GM21528 (cell line): ENCODE measurements around the gene C6orf15.

Source experiments
- ATAC-seq: cut with Tn5 transposase; IDR thresholded peaks from one replicate; pipeline ENCODE4 v1.9.1; 2021; ENCODE audit warnings: mild to moderate bottlenecking, moderate library complexity; ENCODE audit not compliant: unreplicated experiment, low FRiP score

C6orf15 gene

DNA sequence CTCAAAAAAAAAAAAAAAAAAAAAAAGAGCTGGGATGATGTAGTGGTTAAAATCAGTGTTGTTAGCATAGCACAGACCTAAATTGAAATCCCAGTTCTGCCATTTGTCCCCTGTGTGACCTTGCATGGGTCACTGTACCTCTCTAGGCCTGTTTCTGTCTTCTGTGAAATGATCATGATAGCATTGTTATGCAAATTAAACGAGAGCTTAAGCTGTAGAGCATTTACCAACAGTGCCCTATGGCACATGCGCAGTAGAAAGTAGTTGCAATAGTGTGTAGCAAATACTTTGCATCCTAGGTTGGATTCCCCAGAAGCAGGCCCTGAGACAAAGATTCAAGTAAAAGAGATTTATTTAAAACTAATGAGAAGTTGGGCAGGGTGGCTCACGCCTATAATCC lies 19.2 kb upstream of the C6orf15 start:
- no peak for ATAC-seq

DNA sequence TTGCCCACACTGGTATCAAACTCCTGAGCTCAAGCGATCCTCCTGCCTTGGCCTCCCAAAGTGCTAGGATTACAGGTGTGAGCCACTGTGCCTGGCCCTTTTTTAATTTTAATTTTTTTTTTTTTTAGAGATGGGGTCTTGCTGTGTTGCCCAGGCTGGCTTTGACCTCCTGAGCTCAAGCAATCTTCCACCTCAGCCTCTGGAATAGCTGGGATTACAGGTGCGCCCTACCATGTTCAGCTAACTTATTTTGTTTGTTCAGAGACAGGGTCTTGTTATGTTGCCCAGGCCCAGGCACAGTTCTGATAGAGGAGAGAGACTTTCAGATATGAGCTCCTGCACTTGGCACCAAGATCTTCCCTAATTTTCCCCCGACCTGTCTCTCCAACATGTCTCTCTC lies 18.4 kb upstream of the C6orf15 start:
- no peak for ATAC-seq

DNA sequence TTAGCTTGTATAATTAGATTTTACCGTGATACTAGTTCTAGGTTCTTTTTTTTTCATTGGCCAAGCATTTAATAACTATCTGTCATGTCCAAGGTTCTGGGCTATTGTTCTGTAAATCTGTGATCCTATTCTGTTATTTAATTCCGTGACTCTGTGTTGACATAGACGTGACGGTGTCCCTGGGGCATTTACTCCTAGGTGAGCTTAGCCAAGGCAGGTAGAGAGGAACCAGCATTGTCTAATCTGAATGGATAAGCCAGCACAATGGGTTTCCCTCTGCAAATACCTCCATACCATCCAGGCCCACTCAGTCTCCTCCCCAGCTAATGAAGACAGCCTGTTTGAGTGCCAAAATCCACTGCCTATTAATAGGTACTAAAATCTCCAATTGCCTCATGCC lies 16.8 kb upstream of the C6orf15 start:
- no peak for ATAC-seq

DNA sequence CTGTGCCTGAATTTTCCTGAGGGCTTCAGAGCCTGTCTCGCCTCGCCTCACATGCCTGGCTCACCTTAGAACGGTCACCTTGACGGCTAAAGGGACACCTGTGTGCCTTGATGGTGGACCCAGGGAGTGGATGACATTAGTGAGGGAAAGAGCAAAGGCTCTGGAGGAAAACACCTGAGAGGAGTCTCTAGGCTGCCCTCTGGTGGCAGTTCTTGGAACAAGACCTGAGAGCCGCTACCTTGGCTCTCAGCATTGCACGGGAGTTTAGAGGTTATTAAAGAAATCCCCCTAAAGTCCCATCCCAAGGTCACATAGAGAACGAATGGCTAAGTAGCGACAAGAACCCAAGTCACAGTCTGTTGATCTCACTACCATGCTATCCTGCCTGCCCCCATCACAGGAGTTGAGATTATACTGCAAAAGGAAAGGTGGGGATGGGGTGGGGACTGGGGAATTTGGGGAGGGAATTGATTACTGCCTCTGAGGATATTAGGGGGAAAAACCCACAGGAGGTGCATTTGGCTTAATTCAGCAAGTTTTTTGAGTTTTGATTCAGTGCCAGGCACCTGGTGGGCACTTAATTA lies 15.8 kb upstream of the C6orf15 start:
- no peak for ATAC-seq

DNA sequence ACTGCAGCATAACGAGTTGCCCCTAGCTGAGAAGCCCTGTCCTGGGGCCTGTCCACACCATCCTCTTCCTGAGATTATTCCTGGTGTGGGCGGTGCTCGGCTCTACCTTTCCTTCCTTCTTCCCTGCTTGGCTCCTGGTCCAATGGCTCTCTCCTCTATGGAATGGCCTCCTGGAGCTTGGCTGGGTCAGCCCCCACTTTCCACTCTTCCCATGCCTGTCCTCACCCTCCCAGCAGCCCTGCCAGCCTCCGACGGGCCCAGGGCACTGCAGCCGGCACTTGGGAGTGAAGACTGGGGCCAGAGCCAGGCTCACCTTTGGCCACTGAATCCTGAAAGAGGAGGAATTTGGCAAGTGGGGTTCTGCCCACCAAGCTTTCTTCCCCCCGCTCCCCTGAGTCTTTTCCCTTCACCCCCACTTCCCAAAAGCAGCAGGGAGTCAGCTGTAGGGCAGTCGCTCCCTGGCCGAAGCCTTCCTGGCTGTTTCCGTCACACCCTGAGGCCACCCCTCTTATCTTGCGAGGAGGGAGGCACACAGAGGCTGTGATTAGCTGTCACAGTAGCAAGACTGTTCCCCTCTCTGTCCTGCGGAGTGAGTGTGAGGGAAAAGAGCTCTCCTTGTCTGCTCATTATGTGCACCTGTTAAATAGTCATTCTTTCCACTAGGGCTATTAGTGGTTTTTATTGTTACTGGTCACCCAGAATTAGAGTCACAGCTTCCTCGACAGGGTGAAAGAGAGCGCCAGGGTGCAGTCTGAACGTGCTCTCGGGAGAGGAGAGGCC lies 14.2 kb upstream of the C6orf15 start:
- no peak for ATAC-seq

DNA sequence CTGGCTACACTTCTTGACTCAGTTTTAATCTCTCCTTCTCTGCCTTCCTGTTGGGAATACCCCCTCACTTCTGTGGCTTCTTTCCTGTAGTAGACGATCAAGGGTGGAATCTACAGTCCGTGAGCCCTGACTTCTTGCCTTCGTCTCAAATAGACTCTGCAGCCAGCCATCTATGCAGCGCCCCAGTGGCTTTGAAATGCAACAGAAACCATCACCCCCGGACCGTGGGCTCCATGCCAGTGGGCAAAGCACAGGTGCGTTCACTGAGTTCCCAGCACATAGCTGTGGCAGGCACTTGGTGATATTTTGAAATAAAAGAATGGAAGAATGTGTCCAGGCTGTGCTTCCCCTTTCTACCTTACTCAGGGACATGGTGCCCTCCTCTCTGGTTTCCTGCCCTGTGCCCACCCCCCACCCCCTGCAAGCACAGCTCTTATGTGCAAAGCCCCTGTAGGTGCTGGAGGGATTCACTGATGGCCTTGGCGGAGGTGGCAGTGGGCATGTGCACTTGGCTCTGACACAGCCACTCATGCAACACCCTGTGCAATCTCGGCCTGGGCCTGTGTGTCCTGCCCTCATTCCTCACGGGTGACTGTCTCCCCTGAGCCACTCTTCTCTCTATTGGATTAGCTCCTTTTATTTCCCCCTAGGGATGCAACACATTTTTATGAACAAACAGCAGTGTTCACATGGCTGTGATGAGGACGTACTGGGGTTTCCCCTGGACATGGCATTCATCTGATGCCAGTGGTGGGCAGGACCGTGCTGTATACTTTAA lies 13.4 kb upstream of the C6orf15 start:
- ATAC-seq = no peak

DNA sequence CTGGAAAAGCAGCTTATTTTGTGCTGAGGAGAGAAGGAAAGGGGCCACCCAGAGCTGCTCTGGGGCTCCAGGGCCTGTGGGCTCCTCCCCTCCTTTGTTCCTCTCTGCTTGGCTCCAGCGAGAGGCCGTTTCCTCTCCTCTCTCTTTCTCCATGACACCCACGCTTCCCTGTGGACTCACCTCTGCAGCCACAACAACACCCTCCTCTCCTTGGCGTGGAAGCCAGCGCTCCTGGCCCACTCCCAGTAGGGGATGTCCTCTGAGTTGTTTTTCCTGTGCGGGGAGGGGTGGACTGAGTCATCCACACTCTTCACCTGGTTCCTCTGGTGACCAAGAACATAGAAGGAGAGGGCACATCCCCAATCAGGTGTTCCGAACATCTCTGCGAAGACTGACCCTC lies 12.8 kb upstream of the C6orf15 start:
- no peak for ATAC-seq

DNA sequence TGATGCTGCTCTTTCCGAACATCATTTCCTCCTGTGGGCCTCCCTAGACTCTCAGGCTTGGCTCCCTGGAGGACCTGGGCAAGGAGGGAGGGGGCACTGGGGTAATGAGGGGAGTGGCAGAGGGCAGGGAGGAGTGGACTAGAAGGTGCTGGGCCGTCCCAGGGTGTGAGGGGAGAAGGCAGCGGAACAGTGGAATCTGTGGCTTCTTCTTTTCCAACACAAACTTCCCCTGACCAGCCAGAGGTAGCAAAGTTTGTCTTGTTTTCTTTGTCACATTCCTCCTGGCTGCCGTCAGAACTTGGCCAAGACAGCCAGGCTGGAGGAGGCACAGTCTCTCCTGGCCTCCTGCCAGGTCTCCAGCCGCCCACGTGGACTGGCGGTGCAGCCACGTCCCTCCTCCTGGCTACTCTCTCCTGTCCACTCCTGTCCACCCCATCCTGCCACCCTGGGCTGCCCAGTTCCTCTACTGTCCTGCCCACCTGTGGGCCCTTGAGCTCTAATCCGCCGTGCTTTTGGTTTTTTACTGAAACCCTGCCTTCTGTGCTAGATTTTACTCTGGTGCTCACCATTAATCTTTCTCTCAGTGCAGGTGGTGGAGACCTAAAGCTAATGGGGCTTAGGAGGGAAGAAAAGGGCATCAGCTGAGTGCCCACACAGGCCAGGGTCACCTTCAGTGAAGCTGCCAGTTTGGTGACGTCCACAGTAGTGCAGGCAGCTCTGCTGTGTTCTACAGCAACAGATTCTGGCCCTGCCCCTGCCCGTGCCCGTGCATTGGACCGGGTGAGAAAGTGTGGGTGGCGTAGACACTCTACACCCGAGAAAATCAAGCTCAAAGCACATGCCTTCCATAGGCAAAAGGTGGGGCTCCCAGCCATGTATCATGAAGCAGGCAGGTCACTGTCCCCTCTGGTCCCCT lies 10.7 kb upstream of the C6orf15 start:
- no peak for ATAC-seq

DNA sequence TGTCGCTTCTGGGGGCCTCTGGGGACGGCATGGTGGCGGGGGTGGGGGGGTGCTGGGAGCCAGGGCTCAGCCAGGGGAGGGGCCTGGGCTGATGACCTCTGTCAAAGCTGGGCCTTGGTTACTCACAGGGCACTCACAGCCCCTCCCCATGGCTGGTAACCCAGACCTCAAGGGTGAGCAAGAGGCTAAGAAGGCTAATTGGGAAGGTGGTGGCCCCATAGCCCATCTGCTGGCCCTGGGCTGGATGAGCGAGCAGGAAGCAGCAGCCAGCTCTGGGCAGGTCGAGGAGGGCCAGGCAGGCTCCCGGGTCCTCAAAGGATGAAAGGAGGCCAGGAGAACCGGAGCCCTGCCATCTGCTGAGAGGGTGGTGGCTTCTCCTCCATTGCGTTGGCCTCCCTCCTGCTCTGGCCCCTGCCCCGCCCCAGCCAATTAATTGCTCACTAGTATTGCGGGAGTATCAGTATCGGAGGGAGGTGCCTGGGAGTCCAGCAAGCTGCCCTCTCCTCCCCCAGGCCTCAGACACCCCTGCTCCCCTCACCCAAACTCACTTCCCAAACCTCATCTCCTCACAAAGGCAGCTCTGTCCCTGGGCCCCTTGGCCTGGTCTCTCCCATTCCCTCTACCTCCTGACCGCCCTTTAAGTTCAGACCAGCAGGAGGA lies 8.9 kb upstream of the C6orf15 start:
- ATAC-seq = no peak

DNA sequence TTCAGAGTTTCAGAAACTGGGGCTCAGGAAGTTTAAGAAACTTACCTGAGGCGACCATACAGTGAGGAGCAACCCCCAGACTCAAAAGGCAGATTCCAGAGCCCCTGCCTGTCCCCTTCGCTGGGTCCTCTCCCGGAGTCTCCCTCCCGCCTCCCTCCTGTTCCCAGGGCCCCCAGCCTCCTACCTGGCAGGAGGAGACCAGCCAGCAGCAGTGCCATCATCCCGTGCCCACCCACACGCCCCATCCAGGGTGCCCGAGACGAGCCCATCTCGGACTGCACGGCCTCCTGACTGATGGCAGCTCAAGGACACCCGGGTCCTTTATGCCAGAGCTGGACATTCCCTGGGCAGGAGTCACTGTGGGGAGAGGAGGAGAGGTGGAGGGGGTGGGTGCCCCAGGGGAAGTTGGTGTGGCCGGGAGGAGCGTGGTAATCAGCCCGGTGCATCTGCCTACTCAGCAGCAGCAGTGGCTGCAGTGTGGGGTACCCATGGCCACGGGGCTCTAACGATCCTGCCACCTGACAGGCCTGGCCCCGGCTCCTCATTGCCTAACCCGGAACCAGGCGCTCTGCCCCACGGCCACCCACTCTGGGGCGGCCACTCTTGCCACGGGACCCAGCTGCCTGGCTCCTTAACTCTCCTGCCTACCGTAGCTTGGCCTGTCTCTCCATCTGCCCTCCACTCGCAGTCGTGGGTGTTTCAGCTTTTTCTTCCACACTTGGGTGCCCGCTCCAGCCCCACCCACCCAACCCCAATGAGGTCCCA lies 8.0 kb upstream of the C6orf15 start, which contains the start of gene CDSN:
TSS of gene CDSN (minus strand) at position 296 of the 765 bp plus-strand sequence. CDS start at position 269, 27 bp downstream.
- no peak for ATAC-seq

DNA sequence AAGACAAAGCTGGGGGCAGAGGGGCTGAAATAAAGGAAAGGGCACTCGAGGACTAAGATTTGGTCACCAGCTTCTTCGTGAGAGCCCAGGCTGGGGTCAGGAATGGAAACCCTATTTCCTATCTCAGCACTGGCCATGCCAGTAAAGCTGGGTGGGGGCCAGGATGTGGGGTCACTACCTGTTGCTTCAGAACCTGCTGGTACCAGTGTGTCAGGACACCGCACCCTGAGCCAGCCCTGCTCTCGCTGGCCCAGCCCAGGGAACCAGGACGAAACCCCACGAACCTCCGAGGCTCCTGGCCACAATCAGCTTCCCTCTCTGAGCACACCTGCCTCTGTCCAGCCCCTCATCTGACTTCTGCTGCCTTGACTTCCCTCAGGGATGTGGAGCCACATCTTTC lies 5.8 kb upstream of the C6orf15 start:
- ATAC-seq = no peak

DNA sequence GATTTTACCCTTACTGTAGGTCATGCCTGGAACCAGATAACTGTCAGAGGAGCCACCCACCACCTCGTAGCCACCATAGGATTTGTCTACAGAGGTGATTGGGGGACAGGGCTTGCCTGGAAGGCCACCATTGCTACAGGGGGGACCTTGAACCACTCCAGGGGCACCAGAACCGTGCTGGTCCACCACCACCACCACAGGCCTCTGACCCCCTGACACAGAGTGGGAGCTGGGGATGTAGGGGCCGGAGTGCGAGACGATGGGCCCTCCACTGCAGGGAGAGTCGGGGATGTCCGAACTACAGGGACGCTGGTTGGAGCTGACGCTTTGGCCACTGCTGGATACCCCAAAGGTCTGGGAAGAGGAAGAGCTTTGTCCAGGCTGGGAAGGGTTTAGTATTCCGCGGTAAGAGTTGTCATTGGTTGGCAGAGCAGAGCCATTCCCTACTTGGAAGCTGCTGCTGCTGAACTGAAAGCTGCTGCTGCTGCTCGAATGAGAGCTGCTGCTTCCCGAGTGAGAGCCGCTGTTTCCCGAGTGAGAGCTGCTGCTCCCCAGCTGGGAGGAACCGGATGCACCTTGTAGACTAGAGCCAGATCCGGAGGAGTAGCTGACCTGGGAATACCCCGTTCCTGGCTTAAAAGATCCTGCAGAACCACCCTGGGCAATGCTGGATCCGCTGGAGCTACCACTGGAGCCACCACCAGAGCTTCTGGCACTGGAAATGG lies 4.4 kb upstream of the C6orf15 start:
- no peak for ATAC-seq

DNA sequence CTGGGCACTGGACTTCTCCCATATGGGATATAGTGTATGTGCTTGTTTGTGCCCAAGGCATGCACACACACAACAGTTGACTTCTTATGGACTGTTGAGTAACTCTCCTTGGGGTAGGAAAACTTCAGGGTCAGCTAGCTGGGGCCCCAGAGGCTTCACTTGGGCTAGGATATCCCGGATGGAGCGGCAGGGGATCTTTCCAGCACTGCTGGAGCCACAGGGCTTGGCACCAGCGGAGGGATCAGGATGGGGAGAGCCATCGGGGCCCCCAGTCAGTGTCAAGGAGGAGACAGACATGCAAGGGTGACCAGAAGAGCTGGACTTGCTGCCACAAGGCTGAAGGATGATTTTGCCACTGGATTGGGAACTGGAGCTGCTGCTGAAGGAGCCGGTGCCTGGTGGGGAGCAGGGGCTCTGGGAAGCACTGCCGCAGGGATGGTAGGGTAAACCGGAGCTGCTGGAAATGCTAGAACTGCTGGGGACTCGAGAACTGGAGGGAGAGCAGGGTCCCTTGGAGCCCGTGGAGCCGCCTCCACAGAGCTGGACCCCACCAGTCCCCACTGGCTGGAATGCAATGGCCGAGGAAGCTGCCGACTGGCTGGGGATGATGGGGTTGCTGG lies 3.7 kb upstream of the C6orf15 start:
- no peak for ATAC-seq

DNA sequence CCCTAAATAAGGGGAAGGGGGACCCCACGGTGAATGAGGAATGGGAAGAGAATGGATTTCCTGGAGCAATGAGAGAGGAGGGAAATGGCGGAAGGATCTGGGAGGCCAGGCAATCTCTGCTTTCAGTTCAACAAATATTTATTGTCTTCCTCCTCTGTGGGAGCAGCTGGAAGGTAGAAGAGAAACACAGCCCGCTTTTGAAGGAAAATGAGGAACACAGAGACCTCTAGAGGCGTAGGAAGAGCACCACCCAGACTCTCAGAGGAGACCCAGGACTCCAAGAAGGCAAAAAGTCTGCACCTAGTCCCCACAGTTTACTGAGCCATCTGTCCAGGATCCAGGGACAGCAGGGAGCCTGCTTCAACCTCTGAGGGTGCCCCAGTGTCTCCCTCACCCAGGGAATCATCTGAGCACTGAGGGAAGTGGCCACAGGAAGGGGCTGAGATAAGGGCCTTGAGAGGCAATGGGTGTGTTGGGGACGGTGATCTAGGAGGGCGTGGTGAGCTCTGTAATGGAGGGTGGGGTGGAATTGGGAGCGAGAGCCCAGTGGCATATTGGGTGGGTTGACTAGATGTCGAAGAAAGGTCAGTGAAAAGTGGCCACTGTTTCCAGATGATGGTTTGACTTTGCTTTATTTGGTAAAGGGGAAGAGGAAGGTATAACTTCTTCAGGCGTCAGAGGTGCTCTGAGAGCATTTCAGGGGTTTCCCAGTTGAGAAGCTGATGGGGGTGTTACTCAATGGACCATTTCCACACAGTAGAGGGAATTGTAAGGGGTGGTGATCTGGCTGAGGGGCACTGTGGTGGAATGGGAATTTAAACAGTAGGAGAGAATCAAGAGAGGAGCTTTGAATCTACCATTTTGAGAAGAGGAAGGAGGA lies 2.8 kb upstream of the C6orf15 start:
- ATAC-seq = no peak

DNA sequence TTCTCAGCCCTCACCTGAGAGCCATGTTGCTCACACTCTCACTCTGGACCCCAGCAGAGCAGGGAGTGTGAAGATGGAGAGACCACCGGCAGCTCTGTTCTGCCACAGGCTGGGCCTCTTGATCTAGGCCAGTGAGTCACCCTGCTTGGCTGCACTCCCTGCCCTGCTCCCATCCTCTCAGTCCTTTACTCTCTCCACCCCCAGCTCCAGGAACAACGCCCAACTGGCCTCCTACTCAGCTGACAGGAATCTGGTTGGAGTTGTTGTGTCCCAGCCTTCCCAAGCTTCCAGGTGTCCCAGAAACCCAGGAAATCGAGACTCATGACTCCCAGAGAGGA lies 2.1 kb upstream of the C6orf15 start, which contains the start of gene PSORS1C1:
TSS of gene PSORS1C1 (plus strand) at position 260 of the 338 bp plus-strand sequence. CDS start 14,833 bp downstream, outside the sequence.
- ATAC-seq = no peak

DNA sequence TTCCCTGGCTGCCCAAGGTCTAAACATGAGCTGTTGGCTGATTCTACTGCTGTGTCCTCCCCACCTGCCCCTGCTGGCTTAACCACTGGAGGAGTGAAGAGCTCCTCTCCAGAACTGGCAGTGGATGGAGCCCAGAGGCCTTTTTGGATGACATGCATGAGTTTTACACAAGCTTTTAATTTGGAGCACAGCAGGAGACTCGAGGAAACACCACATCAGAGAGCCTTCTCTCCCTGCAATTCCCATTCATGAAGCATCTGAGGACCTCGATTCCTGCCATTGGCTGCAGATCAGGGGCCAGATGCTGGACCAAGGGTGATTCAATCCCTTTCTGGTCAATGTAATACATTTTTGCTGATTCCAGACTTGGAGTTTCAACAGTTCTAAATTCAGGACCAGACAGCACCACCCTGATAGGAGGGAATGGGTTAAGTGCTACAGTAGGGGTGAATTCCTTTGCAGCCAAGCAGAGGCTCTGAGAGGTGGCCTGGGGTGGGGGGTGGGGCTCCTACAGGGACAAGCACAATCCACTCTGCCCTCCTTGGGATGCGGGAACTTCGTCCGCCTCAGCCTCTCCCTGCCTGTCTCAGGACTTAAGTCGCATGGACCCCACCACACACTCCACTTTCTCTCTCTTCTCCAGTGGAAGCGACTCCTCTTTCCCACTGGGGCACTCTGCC lies 1.6 kb upstream of the C6orf15 start:
- no peak for ATAC-seq

DNA sequence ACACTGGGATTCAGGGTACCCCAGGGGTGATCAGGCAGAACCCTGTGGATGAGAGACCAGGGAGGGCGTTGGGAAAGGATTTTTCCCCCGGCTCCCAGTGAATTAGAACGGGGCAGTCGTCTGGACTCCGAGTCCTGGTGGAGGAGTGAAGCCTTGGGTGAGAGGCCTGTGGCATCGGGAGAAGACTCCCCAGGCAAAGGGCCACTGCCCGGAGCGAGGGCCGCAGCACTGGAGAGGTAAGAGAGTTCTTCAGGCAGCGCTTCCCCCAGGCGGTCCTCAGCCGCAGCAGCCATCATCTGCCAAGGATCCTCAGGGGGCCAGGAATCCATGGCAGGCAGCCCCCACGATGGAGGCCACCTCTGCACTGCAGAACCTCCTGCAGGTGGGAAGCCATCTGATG lies 663 bp downstream of the C6orf15 start:
- no peak for ATAC-seq
